GM18526 (cell line): ENCODE measurements around the gene RLIM.

Experiments used
- POLR2A ChIP-seq: IDR thresholded peaks from 3 replicates; pipeline ENCODE4 v1.6.1; 2011; ENCODE audit not compliant: insufficient read length; ENCODE audit errors: extremely low read depth

The RLIM gene

DNA sequence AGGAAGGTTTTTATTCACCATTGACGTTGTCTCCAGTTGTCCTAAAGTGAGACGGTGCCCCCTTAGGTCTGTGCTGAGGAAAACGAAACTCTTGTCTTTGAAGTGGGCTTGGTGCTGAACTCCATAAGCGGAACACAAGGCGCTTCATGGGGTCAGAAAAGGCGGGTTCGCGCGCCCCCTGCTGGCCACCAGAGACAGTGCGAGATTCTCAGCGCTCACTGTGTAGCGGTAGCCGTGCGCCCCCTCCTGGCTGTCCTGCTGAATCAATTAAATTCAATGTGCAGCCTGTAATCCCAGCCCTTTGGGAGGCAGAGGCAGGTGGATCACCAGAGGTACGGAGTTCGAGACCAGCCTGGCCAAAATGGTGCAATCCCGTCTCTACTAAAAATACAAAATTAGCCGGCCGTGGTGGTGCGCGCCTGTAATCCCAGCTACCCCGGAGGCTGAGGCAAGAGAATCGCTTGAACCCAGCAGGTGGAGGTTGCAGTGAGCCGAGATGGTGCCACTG is 64.1 kb downstream of the RLIM start:
- no peak for TF ChIP-seq POLR2A

DNA sequence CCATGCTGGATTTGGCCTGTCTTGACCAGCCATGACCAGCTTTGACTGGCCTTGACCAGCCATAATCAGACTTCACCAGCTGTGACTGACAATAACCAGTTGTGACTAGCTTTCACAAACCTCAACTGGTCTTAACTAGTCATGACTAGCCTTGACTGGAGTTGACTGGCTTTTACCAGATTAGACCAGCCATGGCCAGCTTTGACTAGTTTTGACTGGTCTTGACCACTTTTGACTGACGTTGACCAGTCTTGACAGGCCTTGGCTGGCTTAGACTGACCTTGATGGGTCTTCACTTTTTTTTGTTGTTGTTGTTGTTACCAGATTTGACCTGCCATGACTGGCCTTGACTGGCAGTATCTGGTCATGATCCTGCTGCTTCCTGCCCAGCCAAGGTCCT is 67.4 kb downstream of the RLIM start:
- TF ChIP-seq POLR2A, result no peak

DNA sequence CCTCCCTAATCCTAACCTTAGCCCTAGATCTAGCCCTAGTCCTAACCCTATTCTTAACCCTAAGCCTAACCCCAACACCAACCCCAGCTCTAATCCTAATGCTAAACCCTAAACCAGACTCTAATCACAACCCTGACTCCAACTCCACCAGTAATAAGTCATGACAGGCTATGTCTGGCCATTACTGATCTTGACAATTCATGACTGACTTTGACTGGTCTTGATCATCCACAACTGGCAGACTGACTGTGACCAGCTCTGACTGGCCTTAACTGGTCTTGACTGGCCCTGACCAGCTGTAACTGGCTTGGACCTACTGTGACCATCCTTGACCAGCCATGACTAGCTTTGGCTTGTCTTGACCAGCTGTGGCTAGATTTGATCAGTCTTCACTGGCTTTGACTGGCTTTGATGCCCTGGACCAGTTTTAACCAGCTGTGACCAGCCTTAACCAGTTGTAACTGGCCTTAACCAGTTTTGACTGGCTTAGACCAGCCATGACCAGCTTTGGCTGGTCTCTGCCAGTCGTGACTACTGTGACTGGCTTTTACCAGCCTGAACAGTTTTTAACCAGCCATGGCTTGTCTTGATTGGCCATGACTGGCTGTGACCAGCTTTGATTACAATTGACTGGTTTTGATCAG is 68.4 kb downstream of the RLIM start:
- no peak for TF ChIP-seq POLR2A

DNA sequence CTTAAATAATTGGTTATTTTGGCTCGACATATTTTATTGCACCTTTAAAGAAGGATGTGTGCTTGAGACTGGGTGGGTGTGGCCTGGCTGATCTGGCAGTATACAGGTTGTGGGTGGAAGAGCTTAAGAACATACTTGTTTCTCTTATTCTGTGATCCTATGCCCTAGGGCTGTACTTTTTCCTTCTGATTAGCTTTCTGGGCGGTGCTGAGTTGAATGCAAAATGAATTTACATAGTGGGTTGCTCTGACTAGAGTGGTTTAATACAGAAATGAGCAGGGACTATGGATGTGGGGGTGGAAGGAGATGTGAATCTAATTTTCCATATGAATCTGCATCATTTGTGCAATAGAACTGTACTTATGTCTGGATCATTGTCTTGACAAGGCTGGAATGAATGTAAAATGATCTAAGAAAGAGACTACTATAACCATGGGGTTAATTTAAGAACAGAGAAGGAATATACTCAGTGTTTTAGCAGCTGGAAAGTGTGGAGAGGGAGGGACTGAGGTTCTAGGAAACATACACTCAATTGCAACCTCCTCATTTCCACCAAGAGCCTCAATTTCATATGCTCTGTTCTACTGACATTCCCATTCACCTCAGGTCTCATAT is 73.7 kb downstream of the RLIM start:
- TF ChIP-seq POLR2A, result no peak

- TF ChIP-seq POLR2A, result no peak
Measured at GRCh38 chrX:74536832-74537371, 77.5 kb downstream of the RLIM start.

- no peak for TF ChIP-seq POLR2A
Measured at GRCh38 chrX:74536152-74536831, 78.1 kb downstream of the RLIM start.

DNA sequence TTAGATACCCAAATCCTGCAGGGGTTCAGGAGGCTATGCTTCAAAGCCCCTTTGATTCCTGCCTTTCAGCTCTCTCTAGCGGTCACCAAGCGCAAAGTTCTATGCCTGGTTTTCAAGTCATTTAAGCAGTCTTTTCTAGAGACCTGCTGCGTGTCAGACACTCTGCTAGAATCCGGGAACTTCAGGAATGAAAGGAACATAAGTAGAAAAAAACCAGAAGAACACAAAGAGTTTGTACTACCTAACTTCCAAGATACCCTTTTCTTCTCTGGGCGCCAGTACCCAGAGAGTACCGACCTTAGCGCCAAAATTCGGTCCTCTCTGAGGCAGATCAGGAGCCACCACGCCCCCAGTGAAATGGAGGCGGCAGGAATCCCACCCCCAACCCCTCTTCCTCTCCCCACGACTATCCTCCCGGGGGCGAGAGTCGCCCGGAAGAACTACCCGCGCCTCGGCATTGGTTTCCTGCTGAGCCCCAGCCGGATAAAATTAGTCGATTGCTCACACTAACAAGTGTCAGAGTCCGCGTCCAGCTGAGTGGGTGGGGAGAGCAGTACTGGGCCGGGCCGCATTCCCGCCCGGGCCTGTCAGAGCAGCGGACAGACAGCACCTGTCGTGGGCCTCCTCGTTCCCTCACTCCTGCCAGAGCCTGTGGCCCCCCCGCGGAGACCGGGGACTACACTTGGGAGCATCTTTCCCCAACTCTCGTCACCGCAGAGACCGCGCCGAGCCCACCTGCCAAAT is 78.8 kb downstream of the RLIM start:
- no peak for TF ChIP-seq POLR2A
